Caco-2 (cell line): ENCODE measurements around the gene SCAF11. TPM values are rescaled to one million over a fixed set of nuclear protein-coding genes. Genes with fewer than 3 reads are reported as not detected.
"Not testable (repeated sequence)": the region's sequence is repeated elsewhere in the genome, so short reads cannot be mapped to it uniquely, and the experiment has no call there.

Source experiments
- Bru-seq: library from RNA; stranded (reverse); fragments of 400-500 nt; gene quantifications from one replicate; lab custom pipeline; 2021; lab: Mats Ljungman, UMichigan
- BruChase-seq, 2 experiments: library from RNA; stranded (reverse); fragments of 400-500 nt; gene quantifications; one replicate each; lab custom pipeline; 2021; lab: Mats Ljungman, UMichigan
- BruUV-seq: library from RNA; stranded (reverse); fragments of 400-500 nt; replicated peaks from 2 replicates; lab custom pipeline; 2021; lab: Mats Ljungman, UMichigan
- CTCF ChIA-PET: fragments of 300-600 bp; sonication (Branson Sonifier 250); formaldehyde crosslinking; loops from one replicate; lab custom pipeline; 2022; ENCODE audit warnings: antibody characterized with exemption; lab: Charles Lee
- POLR2A ChIA-PET: fragments of 300-600 bp; sonication (Branson Sonifier 250); formaldehyde crosslinking; loops from one replicate; lab custom pipeline; 2022; ENCODE audit warnings: antibody characterized with exemption; lab: Charles Lee
- DNase-seq, 2 experiments: peaks; one replicate each; pipeline versions ENCODE4 v3.0.0 to v3.0.0-alpha.2; 2020 to 2022
- H3K27me3 ChIP-seq: replicated peaks from 2 replicates; pipeline ENCODE4 v1.6.0; 2011; ENCODE audit warnings: low read length; ENCODE audit not compliant: control insufficient read depth, insufficient read depth
- H3K36me3 ChIP-seq: 2 replicates; pipeline ENCODE4 v1.5.1; 2011; ENCODE audit warnings: low read length; ENCODE audit not compliant: control insufficient read depth, insufficient read depth
- H3K4me1 ChIP-seq: fragments of 250-450 bp; sonication (Bioruptor Pico); 2 replicates; pipeline ENCODE4 v1.5.1; 2020; ENCODE audit warnings: mild to moderate bottlenecking
- H3K4me3 ChIP-seq: 2 replicates; pipeline ENCODE4 v1.5.1; 2011; ENCODE audit warnings: low read depth, mild to moderate bottlenecking, control low read depth, low read length
- H3K9me3 ChIP-seq: fragments of 250-450 bp; sonication (Bioruptor Pico); 2 replicates; pipeline ENCODE4 v1.5.1; 2020; ENCODE audit warnings: mild to moderate bottlenecking, moderate library complexity
- H3K27ac Mint-ChIP-seq: one replicate; pipeline ENCODE4 v1.8.0; 2022; ENCODE audit warnings: mixed read lengths; ENCODE audit not compliant: unreplicated experiment
- H3K27me3 Mint-ChIP-seq: one replicate; pipeline ENCODE4 v1.8.0; 2022; ENCODE audit warnings: mixed read lengths; ENCODE audit not compliant: insufficient read depth, unreplicated experiment
- H3K36me3 Mint-ChIP-seq: one replicate; pipeline ENCODE4 v1.8.0; 2022; ENCODE audit warnings: mild to moderate bottlenecking, mixed read lengths; ENCODE audit not compliant: insufficient read depth, unreplicated experiment
- H3K4me1 Mint-ChIP-seq: one replicate; pipeline ENCODE4 v1.8.0; 2022; ENCODE audit warnings: low read depth, mixed read lengths; ENCODE audit not compliant: unreplicated experiment
- H3K4me3 Mint-ChIP-seq: one replicate; pipeline ENCODE4 v1.8.0; 2022; ENCODE audit warnings: mild to moderate bottlenecking, moderate library complexity, mixed read lengths; ENCODE audit not compliant: unreplicated experiment
- H3K9me3 Mint-ChIP-seq: one replicate; pipeline ENCODE4 v1.8.0; 2022; ENCODE audit warnings: mixed read lengths; ENCODE audit not compliant: unreplicated experiment
- CTCF ChIP-seq, 2 experiments: fragments of 200-600 bp in 1 of 2; IDR thresholded peaks; 1 replicate in 1 of 2; 2 replicates in 1 of 2; pipeline versions ENCODE4 v1.5.1 to v1.8.0; 2011 to 2022; ENCODE audit warnings: antibody characterized with exemption in 1 of 2, control low read depth in 1 of 2, inconsistent platforms in 1 of 2, low read depth in 1 of 2, low read length in 1 of 2, mild to moderate bottlenecking in 1 of 2, moderate library complexity in 1 of 2; ENCODE audit not compliant: insufficient read depth in 1 of 2, severe bottlenecking in 1 of 2, unreplicated experiment in 1 of 2
- intact Hi-C: fragments of 100-400 bp; cut with micrococcal nuclease; formaldehyde crosslinking; loops from one replicate; pipeline ENCODE4 v1.10.0; 2022; ENCODE audit not compliant: unreplicated experiment
- long read RNA-seq: library from polyadenylated mRNA; stranded (forward); transcript quantifications from one replicate; pipeline ENCODE4 v2.0.0, GENCODE V29; 2022
- total RNA-seq: library from RNA; stranded (reverse); gene quantifications from 2 replicates; pipeline ENCODE4 v1.2.3, GENCODE V29; 2022

Gene SCAF11
- total RNA-seq (285 and 292 TPM in 2 replicates), Bru-seq, nascent RNA (percentile 99 among the genes with signal in this experiment), BruChase-seq, experiment 1, labeled RNA remaining after a 2-hour chase (percentile 98 among the genes with signal in this experiment), BruChase-seq, experiment 2, labeled RNA remaining after a 6-hour chase (percentile 97 among the genes with signal in this experiment)
- long read RNA-seq, full-length matches to known transcripts = 118 of 203 reads
- long read RNA-seq, partial matches to known transcripts = 31 of 203 reads
- long read RNA-seq, other reads (novel, unspliced or antisense) = 54 of 203 reads

- H3K27ac Mint-ChIP-seq = peak within 1 kb of the TSS; percentile 88
- peak; percentile 100 for DNase-seq
- Histone ChIP-seq H3K36me3 (0 out of 2 replicates have a peak, but pooled peaks cover 1% of the 10 kb centered on the region), H3K27me3 (no peaks in the 10 kb centered on the region), H3K4me1 (peaks cover 32% of the 10 kb centered on the region), H3K4me3 (peak within 1 kb of the TSS; percentile 92), H3K9me3 (no peaks in the 10 kb centered on the region)
- peak; percentile 95 to 97 for TF ChIP-seq CTCF (IDR thresholded peaks at IDR 0.05; ENCODE audit: insufficient read depth in 1 of 2, low read depth in 1 of 2, low read length in 1 of 2, severe bottlenecking in 1 of 2, unreplicated experiment in 1 of 2)
- ChIA-PET POLR2A (interaction anchor here (0.6 to 0.7 kb wide), 4 partner anchors 11 to 278 kb away, joined by 3 to 5 read pairs (median 3); partner anchors contain the start of gene SLC38A1), CTCF (interaction anchor here (0.6 to 2.8 kb wide), 8 partner anchors 28 to 775 kb away, joined by 3 to 13 read pairs (median 6); no protein-coding TSS in a partner anchor)
- peaks cover 54% of the 10 kb centered on the region for H3K36me3 Mint-ChIP-seq
- no peaks in the 10 kb centered on the region for H3K27me3 Mint-ChIP-seq
- peak within 1 kb of the TSS; percentile 90 for H3K4me3 Mint-ChIP-seq
- H3K9me3 Mint-ChIP-seq = peaks cover 4% of the 10 kb centered on the region
- intact Hi-C loops = loop anchor here (1.0 to 10.0 kb wide), 10 partner anchors 16 to 672 kb away; partner anchors contain the start of genes ARID2, SLC38A1 and SLC38A2
- BruUV-seq = no TSS peak
- peaks cover 23% of the 10 kb centered on the region for H3K4me1 Mint-ChIP-seq
Observed at GRCh38 chr12:45990468-45991283, at the start of gene SCAF11. Gene SCAF11 (minus strand): TSS chr12:45990574. CDS start chr12:45964167, 26,407 bp downstream.

GRCh38 chr12:46037066-46037465 is 46.7 kb upstream of the SCAF11 start:
- POLR2A ChIA-PET, H3K4me1 Mint-ChIP-seq, H3K27me3 ChIP-seq, H3K9me3 Mint-ChIP-seq, CTCF ChIA-PET, DNase-seq, H3K9me3 ChIP-seq, H3K36me3 ChIP-seq, H3K36me3 Mint-ChIP-seq, H3K27me3 Mint-ChIP-seq, intact Hi-C loops, H3K4me3 Mint-ChIP-seq, H3K27ac Mint-ChIP-seq, H3K4me3 ChIP-seq, BruUV-seq: not testable (repeated sequence)
- H3K4me1 ChIP-seq = peaks cover 16% of the 10 kb centered on the region

- H3K9me3 Mint-ChIP-seq = peaks cover 53% of the 10 kb centered on the region
- H3K4me3 Mint-ChIP-seq = no peak overlapping the region
- Histone ChIP-seq H3K4me1 (no peaks in the 10 kb centered on the region), H3K4me3 (no peak overlapping the region), H3K27me3 (no peaks in the 10 kb centered on the region), H3K9me3 (peaks cover 18% of the 10 kb centered on the region), H3K36me3 (no peaks in the 10 kb centered on the region)
- intact Hi-C loops = no loop called here
- no peak for TF ChIP-seq CTCF (IDR thresholded peaks at IDR 0.05; ENCODE audit: insufficient read depth in 1 of 2, low read depth in 1 of 2, low read length in 1 of 2, severe bottlenecking in 1 of 2, unreplicated experiment in 1 of 2)
- no peaks in the 10 kb centered on the region for H3K27me3 Mint-ChIP-seq
- H3K36me3 Mint-ChIP-seq = no peaks in the 10 kb centered on the region
- BruUV-seq = no TSS peak
- no peaks in the 10 kb centered on the region for H3K4me1 Mint-ChIP-seq
- ChIA-PET POLR2A (no interaction called here), CTCF (no interaction called here)
- DNase-seq = no peak
- H3K27ac Mint-ChIP-seq = no peak overlapping the region
Observed at GRCh38 chr12:46027172-46027571, 36.8 kb upstream of the SCAF11 start.
